Activated T-helper 1 cell treated with Interleukin-2 at 50 U/mL for 16 hours (primary cell): ENCODE measurements around the gene CNIH2.
A peak's percentile ranks its signal among the peaks of the same experiment; 100 is the strongest.
"Not testable (repeated sequence)": the region's sequence is repeated elsewhere in the genome, so short reads cannot be mapped to it uniquely, and the experiment has no call there.

ENCODE experiments used
- DNase-seq: peaks from one replicate; pipeline ENCODE4 v3.0.0-alpha.2; 2020; ENCODE audit warnings: low read depth

Gene CNIH2

DNA sequence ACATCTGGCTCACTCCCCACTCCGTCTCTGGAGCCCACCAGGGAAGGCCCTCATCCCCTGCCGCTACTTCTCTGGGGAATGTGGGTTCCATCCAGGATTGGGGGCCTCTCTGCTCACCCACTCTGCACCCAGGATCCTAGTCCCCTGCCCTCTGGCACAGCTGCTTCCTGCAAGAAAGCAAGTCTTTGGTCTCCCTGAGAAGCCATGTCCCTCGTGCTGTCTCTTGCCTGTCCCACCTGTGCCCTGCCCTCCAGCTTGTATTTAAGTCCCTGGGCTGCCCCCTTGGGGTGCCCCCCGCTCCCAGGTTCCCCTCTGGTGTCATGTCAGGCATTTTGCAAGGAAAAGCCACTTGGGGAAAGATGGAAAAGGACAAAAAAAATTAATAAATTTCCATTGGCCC, 911 bp upstream of the CNIH2 start:
- not testable (repeated sequence) for DNase-seq

DNA sequence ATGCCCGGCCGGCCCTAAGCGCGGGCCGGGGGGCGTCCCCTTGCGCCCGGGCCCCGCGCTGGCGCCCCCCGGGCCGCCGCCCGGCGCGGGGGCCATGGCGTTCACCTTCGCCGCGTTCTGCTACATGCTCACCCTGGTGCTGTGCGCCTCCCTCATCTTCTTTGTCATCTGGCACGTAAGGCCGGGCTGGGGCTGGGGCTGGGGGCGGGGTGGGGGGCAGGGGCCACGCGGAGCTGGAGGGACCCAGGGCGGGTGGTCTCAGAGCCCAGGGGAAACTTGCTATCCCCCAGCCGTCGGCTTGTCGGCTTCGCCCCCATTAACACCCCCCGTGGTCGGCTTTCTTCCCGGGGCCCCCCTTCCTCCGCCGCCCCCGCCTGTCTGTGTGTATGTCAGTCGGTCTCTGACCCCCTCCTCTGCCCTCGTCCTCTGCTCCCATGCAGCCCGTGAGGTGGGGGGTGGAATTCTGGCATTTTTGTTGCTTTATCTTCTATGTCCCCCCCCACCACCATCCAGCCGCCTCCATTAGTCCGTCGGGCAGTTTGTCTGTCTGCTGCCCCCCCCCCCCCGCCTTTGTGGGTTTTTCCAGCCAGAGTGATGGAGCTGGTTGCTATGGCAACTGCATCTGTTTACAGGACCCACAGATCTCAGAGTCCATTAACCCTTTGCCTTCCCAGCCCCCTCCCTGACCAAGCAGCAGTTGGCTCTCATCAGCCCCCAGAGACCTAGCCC, 552 bp downstream of the CNIH2 start:
- DNase-seq: no peak

DNA sequence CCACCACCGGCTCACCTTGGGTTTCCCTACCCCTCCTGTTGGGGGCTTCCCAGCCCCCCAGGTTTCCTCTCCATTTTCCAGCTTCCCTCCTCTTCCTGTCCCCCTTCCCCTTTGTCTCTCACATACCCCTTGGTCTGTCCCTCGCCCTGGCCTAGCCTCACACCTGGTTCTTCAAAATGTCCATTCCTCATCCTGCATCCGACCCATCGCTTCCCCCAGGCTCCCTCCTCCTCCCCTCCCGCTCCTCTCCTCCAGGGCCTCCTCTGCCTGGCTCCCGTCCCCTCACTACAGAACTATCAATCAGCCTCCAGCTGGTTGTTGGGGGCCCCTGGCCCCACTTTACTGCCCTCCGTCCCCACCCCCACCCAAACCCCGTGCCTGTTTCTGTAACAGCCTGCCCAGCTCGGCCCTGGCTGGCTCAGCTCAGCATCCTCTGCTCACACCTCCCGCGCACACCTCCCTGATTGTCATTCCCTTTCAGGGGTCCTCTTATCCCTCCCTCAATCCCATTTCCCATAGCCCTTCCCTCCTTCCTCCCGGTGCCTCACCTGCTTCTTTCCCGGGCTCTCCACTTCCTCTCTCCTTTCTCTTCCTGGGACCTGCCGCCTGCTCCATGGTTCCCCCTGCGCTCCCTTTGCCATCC, 1.2 kb downstream of the CNIH2 start:
- no peak for DNase-seq

DNA sequence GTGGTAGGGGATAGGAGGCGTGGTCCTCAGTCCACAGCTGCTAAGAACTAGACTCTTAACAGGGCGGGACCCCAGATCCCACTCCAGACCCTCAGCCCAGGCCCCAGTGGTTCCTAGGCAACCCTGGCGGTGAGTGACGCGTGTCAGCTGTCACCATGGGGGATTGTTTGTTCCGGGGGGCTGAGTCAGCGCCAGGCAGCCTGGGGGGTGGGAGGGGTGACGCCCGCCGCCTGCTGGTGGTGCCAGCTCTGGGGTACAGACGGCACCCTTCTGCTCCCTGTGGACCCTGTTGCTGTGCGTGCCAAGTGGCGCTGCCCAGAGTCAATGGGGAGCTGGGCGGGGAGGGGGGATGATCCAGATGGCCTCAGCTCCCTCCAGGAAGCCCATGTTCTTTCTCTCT, 2.5 kb downstream of the CNIH2 start:
- no peak for DNase-seq

DNA sequence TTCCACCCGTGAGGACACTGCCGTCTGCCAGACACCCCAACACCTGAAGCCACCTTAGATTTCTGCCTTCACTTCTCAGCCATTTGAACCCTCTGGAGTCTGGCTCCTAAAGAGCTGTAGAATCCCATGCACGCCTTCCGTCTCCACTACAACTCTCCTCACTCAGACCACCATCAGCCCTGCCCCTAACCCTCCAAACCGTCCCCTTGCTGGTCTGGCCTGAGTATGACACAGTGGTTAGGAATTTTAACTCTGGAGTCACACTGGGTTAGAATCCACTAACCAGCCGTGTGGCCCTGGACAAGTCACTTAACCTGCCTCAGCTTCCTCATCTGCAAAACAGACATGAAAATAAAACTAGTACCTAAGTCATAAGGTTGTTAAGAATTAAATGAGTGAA, 3.0 kb downstream of the CNIH2 start:
- DNase-seq: no peak

DNA sequence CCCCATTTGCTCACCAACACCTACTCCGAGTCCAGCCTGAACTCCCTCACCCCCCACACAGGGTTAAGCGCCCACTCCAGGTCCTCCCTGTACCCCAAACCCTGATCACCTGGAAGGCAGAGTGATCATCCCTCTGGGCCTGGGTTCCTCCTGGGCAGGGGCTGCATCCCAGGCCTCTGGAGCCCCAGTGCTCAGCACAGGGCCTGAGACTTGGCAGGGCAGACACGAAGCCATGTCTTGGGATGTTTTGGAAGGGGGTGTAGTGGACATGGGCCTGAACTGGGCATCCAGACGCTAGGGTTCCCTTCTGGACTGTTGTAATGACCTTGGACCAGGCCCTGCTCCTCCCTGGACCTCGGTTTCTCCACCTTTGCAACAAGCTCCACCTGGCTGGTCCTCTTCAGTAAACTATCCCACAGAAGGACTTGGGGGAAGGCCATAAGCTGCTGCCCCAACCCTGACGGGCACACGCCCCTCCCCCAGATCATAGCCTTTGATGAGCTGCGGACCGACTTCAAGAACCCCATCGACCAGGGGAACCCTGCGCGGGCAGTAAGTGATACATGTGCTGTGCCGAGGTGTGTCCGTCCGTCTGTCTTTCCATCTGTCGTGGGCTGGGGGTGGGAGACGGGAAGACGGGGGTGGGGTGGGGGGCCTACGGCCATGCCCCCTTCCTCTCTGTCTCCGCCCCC, 3.9 kb downstream of the CNIH2 start:
- DNase-seq: no peak

DNA sequence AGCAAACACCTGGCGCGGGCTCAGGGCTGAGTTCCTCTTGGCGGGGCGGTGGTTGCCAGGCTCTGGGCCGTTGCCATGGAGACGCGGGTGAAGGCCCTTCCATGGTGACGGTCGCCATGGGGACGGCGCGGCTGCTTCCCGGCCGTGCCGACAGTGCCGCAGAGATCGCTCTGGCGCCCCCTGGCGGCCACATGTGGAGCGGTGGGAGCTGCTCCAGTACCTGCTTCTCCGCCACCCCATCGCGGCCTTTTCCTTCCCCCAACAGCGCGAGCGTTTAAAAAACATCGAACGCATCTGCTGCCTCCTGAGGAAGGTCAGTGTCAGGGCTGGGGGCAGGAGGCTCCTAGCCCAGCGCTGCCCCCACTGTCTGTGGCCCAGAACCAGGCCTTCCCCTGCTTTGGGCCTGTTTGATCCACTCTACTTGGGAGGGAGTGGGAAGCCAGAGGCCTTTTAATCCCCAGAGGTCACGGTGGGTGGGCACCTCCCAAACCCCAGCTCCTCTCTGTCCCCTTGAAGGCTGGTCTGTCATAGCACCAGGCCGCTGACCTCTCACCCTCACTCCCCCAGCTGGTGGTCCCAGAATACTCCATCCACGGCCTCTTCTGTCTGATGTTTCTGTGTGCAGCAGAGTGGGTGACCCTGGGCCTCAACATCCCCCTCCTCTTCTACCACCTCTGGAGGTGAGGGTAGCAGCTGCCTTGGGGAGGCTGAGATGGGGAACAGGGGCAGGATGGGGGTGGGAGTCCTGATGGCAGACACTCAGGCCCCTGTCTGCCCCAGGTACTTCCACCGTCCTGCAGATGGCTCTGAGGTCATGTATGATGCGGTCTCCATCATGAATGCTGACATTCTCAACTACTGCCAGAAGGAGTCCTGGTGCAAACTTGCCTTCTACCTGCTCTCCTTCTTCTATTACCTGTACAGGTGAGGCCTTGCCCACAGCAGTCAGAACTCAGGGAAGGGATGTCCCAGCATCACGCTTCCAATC, 4.8 kb downstream of the CNIH2 start:
- DNase-seq: peak; percentile 100

DNA sequence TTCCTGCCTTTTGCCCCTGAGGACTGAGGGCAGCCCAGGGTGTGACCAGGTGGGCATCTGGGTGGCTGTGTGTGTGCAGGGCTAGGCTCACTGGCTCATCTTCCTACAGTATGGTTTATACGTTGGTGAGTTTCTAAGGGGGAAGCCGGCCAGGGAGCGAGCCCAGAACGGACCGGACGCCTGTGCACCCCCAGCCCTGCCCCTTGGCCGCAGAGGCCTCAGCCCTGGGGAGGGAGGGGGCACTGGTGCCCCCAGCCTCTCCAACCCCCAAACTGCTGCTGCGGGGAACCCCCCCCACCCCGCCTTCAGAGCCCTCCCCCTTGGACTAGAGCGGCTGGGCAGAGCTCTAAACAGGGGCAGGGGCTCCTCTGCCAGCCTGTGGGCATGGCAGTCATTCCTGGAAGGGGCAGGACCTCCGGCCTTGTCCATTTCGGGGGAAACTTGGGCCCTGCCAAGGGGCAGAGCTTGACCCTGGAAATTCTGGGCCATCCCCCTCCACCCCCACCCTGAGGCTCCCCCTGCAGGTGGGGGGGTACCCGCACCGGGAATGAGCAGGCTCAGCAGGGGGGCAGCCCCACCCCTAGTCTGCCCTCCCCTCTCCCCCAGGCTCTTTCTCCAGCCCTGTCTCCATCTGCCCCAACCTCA, 5.6 kb downstream of the CNIH2 start:
- no peak for DNase-seq

DNA sequence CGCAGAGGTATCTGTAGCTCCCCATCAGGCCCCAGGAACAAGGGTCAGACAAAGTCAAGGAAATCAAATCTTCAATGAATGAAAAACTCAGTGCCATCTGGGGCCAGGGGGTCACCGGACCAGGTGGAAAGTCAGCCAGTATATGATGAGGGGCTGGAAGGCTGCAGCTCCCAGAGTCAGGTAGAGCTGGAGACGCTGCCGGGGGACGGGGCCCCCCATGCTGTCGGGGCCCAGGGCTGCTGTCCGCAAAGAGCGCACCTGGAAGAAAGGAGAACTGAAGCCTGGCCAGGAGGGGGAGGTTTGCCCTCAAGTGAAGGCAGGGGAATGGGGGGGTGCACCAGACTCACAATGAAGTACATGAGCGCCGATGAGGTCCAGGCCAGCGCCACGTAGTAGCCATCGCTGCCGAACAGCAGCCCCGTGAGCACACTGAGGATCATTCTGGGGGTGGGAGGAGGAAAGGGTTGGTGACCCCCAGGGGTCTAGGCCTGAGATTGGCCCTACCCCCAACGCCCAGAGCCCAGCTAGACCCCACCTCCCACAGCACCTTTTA, 6.6 kb downstream of the CNIH2 start:
- no peak for DNase-seq

DNA sequence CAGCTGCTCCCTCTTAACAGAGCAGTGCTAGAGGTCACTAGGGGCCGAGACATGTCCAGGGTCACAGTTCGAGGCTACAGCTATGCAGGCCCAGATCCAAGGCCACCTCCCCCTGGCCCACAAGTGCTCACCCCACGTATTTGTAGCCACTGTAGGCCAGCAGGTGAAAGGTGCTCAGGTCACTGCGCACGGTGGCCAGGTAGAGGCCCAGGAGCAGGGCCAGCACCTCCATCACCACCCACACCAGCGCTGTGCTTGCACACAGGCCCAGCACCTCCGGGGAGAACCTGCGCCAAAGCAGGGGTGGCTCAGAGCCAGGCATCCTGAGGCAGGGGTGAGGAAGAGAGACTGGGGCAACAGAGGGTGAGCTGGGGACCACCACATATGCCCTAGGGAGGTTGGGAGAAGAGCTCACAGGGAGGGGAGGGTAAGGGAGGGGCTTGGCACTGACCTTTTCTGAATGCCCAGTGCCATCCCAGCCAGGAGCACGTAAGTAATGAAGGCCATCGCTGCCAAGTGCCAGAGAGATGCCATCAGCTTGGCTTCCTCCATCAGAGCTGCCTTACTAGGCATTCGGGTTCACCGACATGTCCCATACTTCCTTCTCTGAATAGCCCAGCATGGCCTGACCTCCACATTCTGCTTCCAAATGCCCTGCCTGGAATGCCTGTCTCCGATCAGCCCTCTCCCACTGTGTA, 7.4 kb downstream of the CNIH2 start:
- DNase-seq: no peak

DNA sequence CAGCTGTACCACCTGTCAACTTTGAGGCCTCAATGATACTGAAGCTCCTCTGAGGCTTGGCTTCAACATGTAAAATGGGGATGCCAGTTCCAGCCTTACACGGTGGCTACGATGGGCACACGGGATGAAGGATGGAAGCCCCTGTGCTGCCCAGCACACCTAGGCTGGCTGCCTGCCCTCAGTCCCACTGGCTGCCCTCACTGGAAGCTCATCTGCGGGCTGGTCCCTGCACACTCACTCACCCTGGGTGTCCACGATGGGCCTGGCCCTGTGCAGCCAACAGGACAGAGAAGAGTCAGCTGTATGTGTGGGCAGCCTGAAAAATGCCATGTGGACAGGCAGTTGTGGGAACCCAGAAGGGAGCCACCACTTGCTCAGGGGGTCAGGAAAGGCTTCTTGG, 8.7 kb downstream of the CNIH2 start:
- DNase-seq: no peak

DNA sequence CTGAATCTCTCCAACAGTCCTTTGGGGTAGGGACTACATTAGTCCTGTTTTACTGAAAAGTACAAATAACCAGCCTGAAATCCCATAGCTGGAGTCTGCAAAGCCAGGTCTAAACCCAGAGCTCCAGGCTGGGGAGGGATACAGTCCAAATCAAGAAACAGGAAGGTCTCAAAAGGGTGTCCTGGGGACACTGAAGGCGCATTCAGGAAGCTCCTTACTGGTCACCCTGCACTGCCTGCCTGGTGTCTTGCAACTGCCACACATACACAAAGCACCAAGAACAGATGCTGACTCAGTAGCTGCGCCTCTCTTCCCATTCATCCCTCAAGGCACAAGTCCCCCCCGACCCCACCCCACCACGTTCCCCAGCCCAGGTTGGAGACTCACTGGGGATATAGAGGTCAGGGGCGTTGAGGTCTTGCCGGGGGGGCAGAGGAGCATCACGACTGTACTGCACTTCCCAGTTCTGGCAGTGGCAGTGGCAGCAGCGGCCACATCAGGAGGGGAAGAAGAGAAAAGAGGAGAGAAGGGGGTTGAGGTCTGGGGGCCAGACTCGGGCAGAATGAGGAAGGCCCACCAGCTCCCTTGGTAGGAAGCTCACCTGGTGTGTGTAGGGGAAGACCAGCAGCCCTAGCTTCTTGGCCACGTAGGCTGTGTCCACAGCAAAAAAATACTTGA, 9.4 kb downstream of the CNIH2 start:
- DNase-seq: no peak

DNA sequence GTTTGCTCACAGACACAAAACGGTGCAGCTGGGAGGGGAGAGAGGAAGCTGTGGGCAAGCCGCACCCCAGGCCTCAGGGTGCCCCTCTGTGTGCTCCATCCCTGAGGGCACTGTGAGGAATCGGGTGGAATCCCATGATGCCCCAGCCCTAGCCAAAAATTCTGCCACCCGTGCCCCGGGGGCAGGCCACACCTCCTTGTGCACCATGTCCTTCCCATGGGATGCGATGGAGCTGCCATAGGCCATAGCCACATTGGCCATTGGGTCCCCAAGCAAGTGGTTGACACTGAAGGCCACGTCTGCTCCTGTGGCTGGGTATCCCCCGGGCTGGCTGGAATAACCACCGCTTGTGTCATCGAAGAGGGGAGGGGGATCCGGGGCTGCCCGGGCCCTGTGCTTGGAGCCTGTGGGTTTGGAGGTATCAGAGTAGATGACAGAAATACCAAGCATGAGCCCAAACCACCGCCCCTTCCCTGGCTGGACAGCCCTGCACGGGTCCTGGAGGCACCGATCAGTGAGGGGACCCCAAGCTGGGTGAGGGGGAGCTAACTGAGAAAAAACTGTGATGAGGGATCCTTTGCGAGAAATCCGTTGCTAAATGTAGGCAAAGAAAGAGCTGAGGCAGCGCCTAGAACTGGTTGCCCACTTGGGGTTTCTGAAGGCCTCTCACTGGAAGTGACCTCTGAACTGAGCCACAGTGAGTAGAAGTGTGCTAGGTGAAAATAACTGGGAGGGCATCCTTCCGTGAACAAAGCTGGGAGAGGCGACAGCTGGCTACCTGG, 10.1 kb downstream of the CNIH2 start:
- no peak for DNase-seq

DNA sequence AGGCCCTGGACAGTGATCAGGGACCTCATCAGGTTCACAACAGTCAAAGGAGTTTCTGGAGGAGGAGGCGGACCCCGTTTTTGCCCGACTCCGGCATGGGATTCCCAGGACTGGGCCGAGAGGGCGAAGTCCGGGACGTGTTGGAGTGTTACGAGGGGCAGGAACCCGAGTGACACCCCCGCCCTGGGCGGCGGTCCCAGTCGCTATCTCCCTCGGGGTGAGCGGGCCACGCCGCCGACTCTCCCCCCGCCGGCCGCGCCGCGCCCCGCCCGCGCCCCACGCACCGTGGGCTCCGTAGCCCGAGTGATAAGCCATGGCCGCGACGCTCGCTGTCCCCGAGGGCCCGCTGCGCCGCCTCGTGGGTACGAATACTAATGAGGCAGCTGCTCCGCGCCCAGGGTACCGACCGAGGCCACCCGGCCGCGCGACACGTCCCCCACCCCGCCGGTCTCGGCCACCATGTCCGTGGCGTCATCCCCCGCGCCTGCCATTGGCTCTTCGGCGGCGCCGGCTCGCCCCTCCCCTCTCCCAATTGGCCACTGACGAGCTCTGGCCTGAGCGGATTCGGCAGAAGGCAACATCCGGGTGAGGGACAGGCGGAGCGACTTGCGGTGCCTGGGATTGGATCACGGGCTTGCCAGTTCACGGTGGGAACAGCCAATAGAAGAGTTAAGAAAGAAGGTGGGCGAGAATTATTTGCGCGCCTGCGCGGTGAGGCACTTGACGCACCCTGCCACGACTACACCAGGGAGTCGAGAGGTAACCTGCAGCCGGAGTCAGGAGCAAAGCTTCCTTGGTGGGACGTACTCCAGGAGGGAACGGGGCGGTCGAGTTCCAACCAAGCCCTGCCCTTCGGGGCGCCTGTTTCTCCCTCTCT, 10.9 kb downstream of the CNIH2 start, which contains the start of gene YIF1A:
YIF1A (minus strand) TSS at position 473 of the 877 bp plus-strand sequence; CDS start at position 315, 158 bp downstream.
- DNase-seq: peak; percentile 97

DNA sequence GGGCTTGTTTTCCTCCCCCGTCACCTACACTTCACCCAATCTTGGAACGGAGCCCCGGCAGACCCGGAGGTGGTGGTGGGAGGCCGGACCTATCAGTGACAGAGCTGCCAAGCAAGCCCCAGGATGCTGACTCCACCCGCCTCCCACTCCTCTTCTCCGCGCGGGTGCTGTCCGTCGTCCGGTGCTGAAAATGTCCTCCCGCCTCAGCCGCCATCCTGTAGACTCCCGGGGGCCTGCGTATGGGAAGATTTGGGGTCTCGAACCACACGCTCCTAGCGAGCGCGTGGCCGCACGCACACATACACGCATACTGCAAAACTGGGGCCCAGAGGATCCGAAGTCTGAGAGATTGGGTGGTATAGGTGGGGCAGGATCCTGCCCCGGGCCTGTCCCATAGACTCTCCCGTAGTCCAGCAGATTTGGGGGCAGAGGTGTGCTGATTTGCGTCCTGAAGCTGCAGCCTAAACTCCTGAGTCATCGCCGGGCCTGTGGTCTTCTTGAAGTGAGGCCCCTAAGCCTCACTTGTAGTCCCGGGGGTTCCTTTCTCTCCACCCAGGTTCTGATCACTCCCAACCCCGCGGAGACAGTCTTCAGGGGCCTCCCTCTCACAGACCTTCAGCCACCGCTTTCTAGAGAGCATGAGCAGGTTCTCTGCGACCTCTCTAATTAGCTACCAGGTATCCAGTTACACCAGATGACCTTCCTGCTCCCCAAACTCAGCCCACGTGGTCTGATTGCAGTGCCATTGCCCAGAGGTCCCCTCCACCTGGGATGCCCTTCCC, 11.8 kb downstream of the CNIH2 start:
- DNase-seq: peak; percentile 61

DNA sequence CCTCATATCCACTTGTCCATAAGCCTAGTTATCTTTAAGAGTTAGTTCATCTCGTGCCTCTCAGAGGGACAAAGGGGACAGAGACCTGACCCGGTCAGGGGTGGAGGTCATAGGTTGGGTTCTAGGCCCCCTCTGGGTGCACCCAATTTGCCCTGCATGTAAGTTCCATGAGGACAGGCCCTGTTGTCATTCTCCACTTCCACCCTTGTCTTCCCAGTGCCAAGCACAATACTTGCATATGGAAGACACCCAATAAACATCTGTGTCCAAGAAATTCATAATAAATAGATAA, 12.3 kb downstream of the CNIH2 start:
- no peak for DNase-seq

DNA sequence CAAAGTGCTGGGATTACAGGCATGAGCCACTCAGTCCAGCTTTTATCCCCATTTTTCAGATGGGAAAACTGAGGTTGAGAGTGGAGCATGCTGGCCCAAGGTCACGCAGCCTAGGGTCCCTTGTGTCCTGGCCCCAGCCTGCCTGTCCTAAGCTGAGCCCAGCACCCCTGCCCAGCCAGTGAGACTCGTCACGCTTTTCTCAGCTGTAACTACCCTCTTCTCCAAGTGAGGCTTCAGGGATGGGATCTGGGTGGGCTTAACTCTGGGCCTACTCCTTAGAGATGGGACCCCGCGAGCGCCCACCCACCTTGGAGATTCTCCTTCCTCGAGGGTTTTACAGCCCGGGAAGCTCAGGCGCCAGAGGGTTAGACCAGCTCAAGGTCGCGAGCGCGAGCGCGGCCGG, 13.3 kb downstream of the CNIH2 start:
- no peak for DNase-seq
